PC-3 (cell line): ENCODE results near the gene CD200R1L.

Experiments
- CTCF ChIP-seq: fragments of 300-600 bp; sonication (generic); conservative IDR thresholded peaks from 2 replicates; pipeline ENCODE4 v1.5.1; 2017; ENCODE audit warnings: antibody characterized with exemption, low read depth, mild to moderate bottlenecking, low read length
- EZH2 ChIP-seq: fragments of 300-600 bp; sonication (generic); IDR thresholded peaks from one replicate; pipeline ENCODE4 v1.6.1; 2017; ENCODE audit warnings: antibody characterized with exemption, mild to moderate bottlenecking, low read length; ENCODE audit not compliant: unreplicated experiment
- EZH2phosphoT487 ChIP-seq: fragments of 300-600 bp; sonication (generic); IDR thresholded peaks from 2 replicates; pipeline ENCODE4 v1.6.1; 2018; ENCODE audit warnings: mild to moderate bottlenecking, antibody characterized with exemption, low read length, borderline replicate concordance

DNA sequence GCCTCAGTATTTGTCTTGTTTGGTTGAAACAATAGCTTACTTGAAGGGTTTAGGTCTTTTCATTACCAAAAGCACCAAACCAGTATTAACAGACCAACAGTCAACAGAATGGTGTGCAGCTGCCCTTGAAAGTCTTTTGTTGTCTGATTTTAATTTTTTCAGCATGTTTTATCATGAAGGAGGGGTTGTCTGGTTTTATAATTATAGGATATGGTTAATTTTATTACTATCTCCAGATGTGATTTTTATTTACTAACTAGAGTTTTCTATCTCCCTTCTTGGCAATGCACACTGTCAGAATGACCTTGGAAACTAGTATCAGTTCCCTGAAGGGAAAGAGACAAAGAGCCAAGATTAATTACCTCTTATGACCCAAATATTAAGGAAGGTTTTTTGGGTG, 9.2 kb upstream of the CD200R1L start:
- TF ChIP-seq CTCF = no peak
- no peak for TF ChIP-seq EZH2phosphoT487
- no peak for TF ChIP-seq EZH2
